Fibroblast of lung (primary cell): Measurements from ENCODE around the gene ARHGEF12. TPM values are rescaled to one million over a fixed set of nuclear protein-coding genes. Genes with fewer than 3 reads are reported as not detected.

Experiments
- DNase-seq, 2 donors: peaks; one replicate each; pipeline versions ENCODE4 v3.0.0 to v3.0.0-alpha.2; 2010; ENCODE audit warnings: low read depth in 2 of 2
- H2AFZ ChIP-seq: 2 replicates; pipeline ENCODE4 v1.5.1; 2012; ENCODE audit warnings: low read length, control low read depth, inconsistent platforms
- H3K27ac ChIP-seq: 2 replicates; pipeline ENCODE4 v1.5.1; 2011; ENCODE audit warnings: low read length, control low read depth; ENCODE audit not compliant: insufficient read depth
- H3K27me3 ChIP-seq: 2 replicates; pipeline ENCODE4 v1.5.1; 2011; ENCODE audit warnings: mild to moderate bottlenecking, low read length; ENCODE audit not compliant: control insufficient read depth, insufficient read depth
- H3K36me3 ChIP-seq: 2 replicates; pipeline ENCODE4 v1.5.1; 2011; ENCODE audit warnings: low read length; ENCODE audit not compliant: control insufficient read depth, insufficient read depth
- H3K4me1 ChIP-seq: 2 replicates; pipeline ENCODE4 v1.5.1; 2011; ENCODE audit warnings: low read length; ENCODE audit not compliant: control insufficient read depth, insufficient read depth; ENCODE audit errors: extremely low read depth
- H3K4me2 ChIP-seq: 2 replicates; pipeline ENCODE4 v1.5.1; 2011; ENCODE audit warnings: low read length, control low read depth; ENCODE audit not compliant: insufficient read depth; ENCODE audit errors: extremely low read depth
- H3K4me3 ChIP-seq, 4 experiments: fragments of 200-600 bp in 1 of 4; sonication (generic) in 1 of 4; replicated peaks in 1 of 4; 2 replicates each; pipeline ENCODE4 v1.5.1; 2011 to 2016; ENCODE audit warnings: low read length in 4 of 4, low read depth in 3 of 4, mild to moderate bottlenecking in 3 of 4, control low read depth in 2 of 4, inconsistent platforms in 1 of 4, mixed read lengths in 1 of 4; ENCODE audit not compliant: insufficient read depth in 1 of 4; ENCODE audit errors: control extremely low read depth in 1 of 4
- H3K79me2 ChIP-seq: 2 replicates; pipeline ENCODE4 v1.5.1; 2012; ENCODE audit warnings: mild to moderate bottlenecking, low read length, inconsistent platforms; ENCODE audit not compliant: control insufficient read depth, insufficient read depth
- H3K9ac ChIP-seq: 2 replicates; pipeline ENCODE4 v1.5.1; 2011; ENCODE audit warnings: mild to moderate bottlenecking, low read length, control low read depth; ENCODE audit not compliant: insufficient read depth
- H3K9me3 ChIP-seq: 2 replicates; pipeline ENCODE4 v1.5.1; 2012; ENCODE audit warnings: low read depth, low read length; ENCODE audit not compliant: control insufficient read depth, insufficient read depth
- H4K20me1 ChIP-seq: 2 replicates; pipeline ENCODE4 v1.5.1; 2011; ENCODE audit warnings: low read length; ENCODE audit not compliant: control insufficient read depth, insufficient read depth; ENCODE audit errors: extremely low read depth
- CTCF ChIP-seq, 2 donors: IDR thresholded peaks in 1 of 2; conservative IDR thresholded peaks in 1 of 2; 1 replicate in 1 of 2; 2 replicates in 1 of 2; pipeline ENCODE4 v1.5.1; 2011 to 2012; ENCODE audit warnings: low read length in 2 of 2, control low read depth in 1 of 2, inconsistent platforms in 1 of 2, low read depth in 1 of 2, mild to moderate bottlenecking in 1 of 2
- EZH2 ChIP-seq: IDR thresholded peaks from 2 replicates; pipeline ENCODE4 v1.5.1; 2012; ENCODE audit warnings: low read length, control low read depth, mild to moderate bottlenecking; ENCODE audit errors: missing control alignments
- polyA plus RNA-seq, 2 donors: library from polyadenylated mRNA; depleted of rRNA in 1 of 2; stranded (reverse) in 1 of 2; unstranded in 1 of 2; fragments of >200 nt; gene quantifications; 2 replicates each; pipeline ENCODE4 v1.2.1, GENCODE V29; 2011 to 2012; ENCODE audit warnings: missing spikeins in 1 of 2
- total RNA-seq: library from RNA; depleted of rRNA; stranded (reverse); fragments of >200 nt; gene quantifications from 2 replicates; pipeline ENCODE4 v1.2.1, GENCODE V29; 2014

ARHGEF12 gene
- total and polyA plus RNA-seq, 2 donors (not counting 1 experiment from before 2014, with no cell fraction given) = 63.1 to 141 TPM

GRCh38 chr11:120523196-120523595 lies 187.0 kb downstream of the ARHGEF12 start:
- Histone ChIP-seq H3K9ac (no peak overlapping the region), H3K4me1 (peaks cover 5% of the 10 kb centered on the region), H3K4me3 (no peak overlapping the region), H3K9me3 (no peaks in the 10 kb centered on the region), H2AFZ (no peak overlapping the region), H3K27me3 (peaks cover 3% of the 10 kb centered on the region), H3K36me3 (no peaks in the 10 kb centered on the region), H3K27ac (no peak overlapping the region), H3K79me2 (no peaks in the 10 kb centered on the region), H3K4me2 (no peak overlapping the region), H4K20me1 (no peaks in the 10 kb centered on the region)
- no peak for TF ChIP-seq EZH2
- TF ChIP-seq CTCF (conservative IDR thresholded peaks at IDR 0.05 in 1 of 2, IDR thresholded peaks at IDR 0.05 in 1 of 2; ENCODE audit: low read depth in 1 of 2, low read length in 2 of 2) = no peak
- no peak for DNase-seq

GRCh38 chr11:120524536-120525085 lies 188.4 kb downstream of the ARHGEF12 start:
- H3K9me3 ChIP-seq = no peaks in the 10 kb centered on the region
- no peak overlapping the region for H2AFZ ChIP-seq
- no peak for DNase-seq
- no peak overlapping the region for H3K4me2 ChIP-seq
- no peaks in the 10 kb centered on the region for H3K79me2 ChIP-seq
- peaks cover 3% of the 10 kb centered on the region for H3K27me3 ChIP-seq
- TF ChIP-seq CTCF (conservative IDR thresholded peaks at IDR 0.05 in 1 of 2, IDR thresholded peaks at IDR 0.05 in 1 of 2; ENCODE audit: low read depth in 1 of 2, low read length in 2 of 2) (no peak), EZH2 (no peak)
- no peaks in the 10 kb centered on the region for H4K20me1 ChIP-seq
- no peaks in the 10 kb centered on the region for H3K36me3 ChIP-seq
- H3K4me1 ChIP-seq = peaks cover 3% of the 10 kb centered on the region
- no peak overlapping the region for H3K27ac ChIP-seq
- H3K9ac ChIP-seq = no peak overlapping the region
- H3K4me3 ChIP-seq = no peak overlapping the region

DNA sequence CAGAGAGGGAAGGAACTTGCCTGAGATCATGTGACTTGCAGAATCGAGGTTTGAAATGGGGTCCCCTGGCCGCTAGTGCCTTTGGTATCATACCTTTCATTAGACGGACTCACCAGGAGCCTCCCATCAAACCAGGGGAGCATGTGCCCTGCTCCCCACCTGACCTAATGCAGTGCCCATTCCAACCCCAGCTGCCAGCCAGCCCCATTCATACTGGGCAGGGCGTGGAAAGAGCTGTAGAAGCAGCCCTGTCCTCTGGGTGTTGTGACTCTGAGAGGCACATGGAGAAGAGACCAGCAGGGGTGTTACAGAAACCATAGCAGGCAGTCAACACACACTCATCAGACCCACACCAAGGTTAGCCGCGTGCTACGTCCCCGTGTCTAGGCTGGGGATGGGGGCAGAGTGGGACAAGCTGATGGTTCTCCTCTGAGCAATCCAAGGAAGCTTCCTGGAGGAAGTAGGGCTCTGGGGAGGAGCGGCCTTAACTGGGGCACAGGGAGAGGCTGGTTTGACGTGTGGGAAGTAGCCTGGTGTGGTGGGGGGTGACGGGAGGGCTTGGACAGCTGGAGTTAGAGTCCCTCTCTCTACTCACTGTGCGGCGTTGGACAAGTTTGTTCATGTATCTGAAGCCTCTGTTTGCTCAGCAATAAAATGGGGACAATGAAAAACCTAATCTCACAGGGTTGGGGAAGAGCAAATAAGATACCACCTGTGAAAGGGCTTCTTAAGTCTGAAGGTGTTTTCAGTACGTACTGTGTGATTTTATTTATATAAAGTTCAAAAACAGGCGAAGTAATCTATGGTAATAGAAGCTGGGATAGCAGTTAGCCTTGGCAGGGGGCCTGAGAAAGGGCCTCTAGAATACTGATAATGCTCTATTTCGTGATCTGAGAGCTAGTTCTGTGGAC lies 189.3 kb downstream of the ARHGEF12 start:
- H3K4me1 ChIP-seq = peaks cover 3% of the 10 kb centered on the region
- H3K27ac ChIP-seq = no peak overlapping the region
- no peak overlapping the region for H2AFZ ChIP-seq
- H3K79me2 ChIP-seq = no peaks in the 10 kb centered on the region
- no peaks in the 10 kb centered on the region for H3K36me3 ChIP-seq
- no peak overlapping the region for H3K4me3 ChIP-seq
- H3K27me3 ChIP-seq = peaks cover 3% of the 10 kb centered on the region
- no peak overlapping the region for H3K4me2 ChIP-seq
- no peak overlapping the region for H3K9ac ChIP-seq
- H3K9me3 ChIP-seq = no peaks in the 10 kb centered on the region
- no peak for TF ChIP-seq EZH2
- no peak for TF ChIP-seq CTCF (conservative IDR thresholded peaks at IDR 0.05 in 1 of 2, IDR thresholded peaks at IDR 0.05 in 1 of 2; ENCODE audit: low read depth in 1 of 2, low read length in 2 of 2)
- H4K20me1 ChIP-seq = no peaks in the 10 kb centered on the region
- no peak for DNase-seq
